Activated CD8-positive, alpha-beta memory T cell treated with anti-CD3 and anti-CD28 coated beads, Interleukin-2, amount 10 ng/mL, durations not matched to agents 7 days and 5 days (primary cell): ENCODE data around the gene ARPC2. TPM values are rescaled to one million over a fixed set of nuclear protein-coding genes. Genes with fewer than 3 reads are reported as not detected.
A peak's percentile ranks its signal among the peaks of the same experiment; 100 is the strongest.

ENCODE experiments used
- ATAC-seq: fragments of 150-1000 bp; cut with Tn5 transposase; one replicate; pipeline ENCODE4 v1.10.0; 2021; ENCODE audit warnings: moderate library complexity
- CTCF ChIA-PET: fragments of 350-600 bp; sonication (Branson Sonifier 250); formaldehyde crosslinking; loops from one replicate; lab custom pipeline; 2021; ENCODE audit warnings: antibody characterized with exemption; lab: Charles Lee
- DNase-seq: peaks from one replicate; pipeline ENCODE4 v3.0.0-alpha.2; 2020
- H3K27ac Mint-ChIP-seq: one replicate; pipeline ENCODE4 v1.8.0; 2021; ENCODE audit warnings: mild to moderate bottlenecking, mixed read lengths
- H3K27me3 Mint-ChIP-seq: one replicate; pipeline ENCODE4 v1.8.0; 2021; ENCODE audit warnings: mixed read lengths
- H3K36me3 Mint-ChIP-seq: one replicate; pipeline ENCODE4 v1.8.0; 2021; ENCODE audit warnings: mild to moderate bottlenecking, mixed read lengths
- H3K4me1 Mint-ChIP-seq: one replicate; pipeline ENCODE4 v1.8.0; 2021; ENCODE audit warnings: mixed read lengths
- H3K4me3 Mint-ChIP-seq: one replicate; pipeline ENCODE4 v1.8.0; 2021; ENCODE audit warnings: mild to moderate bottlenecking, moderate library complexity, mixed read lengths
- H3K9me3 Mint-ChIP-seq: one replicate; pipeline ENCODE4 v1.8.0; 2022; ENCODE audit warnings: low read depth, mixed read lengths
- total RNA-seq, 2 experiments: library from RNA; stranded (reverse); gene quantifications; one replicate each; pipeline ENCODE4 v1.2.3, GENCODE V29; 2021

Gene ARPC2
- total RNA-seq, 2 experiments from 2014 or later = 742 to 839 TPM

GRCh38 chr2:218238887-218239286 is 21.9 kb downstream of the ARPC2 start:
- H3K36me3 Mint-ChIP-seq = peaks cover 78% of the 10 kb centered on the region
- H3K27me3 Mint-ChIP-seq = no peaks in the 10 kb centered on the region
- DNase-seq = no peak
- CTCF ChIA-PET = no interaction called here
- H3K9me3 Mint-ChIP-seq = no peaks in the 10 kb centered on the region
- ATAC-seq = no peak
- no peak overlapping the region for H3K4me3 Mint-ChIP-seq
- H3K27ac Mint-ChIP-seq = no peak overlapping the region
- H3K4me1 Mint-ChIP-seq = peaks cover 22% of the 10 kb centered on the region

GRCh38 chr2:218244204-218244603 is 27.2 kb downstream of the ARPC2 start:
- CTCF ChIA-PET = interaction anchor here (2.0 to 3.0 kb wide), 3 partner anchors 13 to 27 kb away, joined by 6 to 16 read pairs (median 10); no protein-coding TSS in a partner anchor
- peaks cover 76% of the 10 kb centered on the region for H3K36me3 Mint-ChIP-seq
- H3K27me3 Mint-ChIP-seq = no peaks in the 10 kb centered on the region
- no peak overlapping the region for H3K27ac Mint-ChIP-seq
- H3K4me3 Mint-ChIP-seq = no peak overlapping the region
- no peak for DNase-seq
- no peaks in the 10 kb centered on the region for H3K9me3 Mint-ChIP-seq
- H3K4me1 Mint-ChIP-seq = peaks cover 26% of the 10 kb centered on the region
- ATAC-seq = no peak

- H3K36me3 Mint-ChIP-seq = peaks cover 78% of the 10 kb centered on the region
Observed at GRCh38 chr2:218244665-218245064, 27.7 kb downstream of the ARPC2 start.

GRCh38 chr2:218245214-218245613 is 28.2 kb downstream of the ARPC2 start:
- H3K4me3 Mint-ChIP-seq = no peak overlapping the region
- no peak for DNase-seq
- H3K27ac Mint-ChIP-seq = no peak overlapping the region
- CTCF ChIA-PET = interaction anchor here (1.0 to 3.0 kb wide), 5 partner anchors 12 to 37 kb away, joined by 3 to 16 read pairs (median 6); no protein-coding TSS in a partner anchor
- H3K36me3 Mint-ChIP-seq = peaks cover 78% of the 10 kb centered on the region
- ATAC-seq = no peak
- H3K9me3 Mint-ChIP-seq = no peaks in the 10 kb centered on the region
- H3K27me3 Mint-ChIP-seq = no peaks in the 10 kb centered on the region
- H3K4me1 Mint-ChIP-seq = peaks cover 28% of the 10 kb centered on the region

More at GRCh38 chr2:218244665-218245064, 27.7 kb downstream of the ARPC2 start:
- H3K9me3 Mint-ChIP-seq = no peaks in the 10 kb centered on the region
- peak overlapping the region; percentile 26 for H3K27ac Mint-ChIP-seq
- DNase-seq = no peak
- no peak for ATAC-seq
- H3K4me1 Mint-ChIP-seq = peaks cover 26% of the 10 kb centered on the region
- no peak overlapping the region for H3K4me3 Mint-ChIP-seq
- CTCF ChIA-PET = interaction anchor here (1.0 to 3.0 kb wide), 5 partner anchors 13 to 37 kb away, joined by 3 to 16 read pairs (median 6); no protein-coding TSS in a partner anchor
- no peaks in the 10 kb centered on the region for H3K27me3 Mint-ChIP-seq

GRCh38 chr2:218249691-218250090 is 32.7 kb downstream of the ARPC2 start:
- ATAC-seq = no peak
- DNase-seq = no peak
- Mint-ChIP-seq H3K27me3 (no peaks in the 10 kb centered on the region), H3K9me3 (no peaks in the 10 kb centered on the region), H3K36me3 (peaks cover 78% of the 10 kb centered on the region), H3K27ac (no peak overlapping the region), H3K4me3 (no peak overlapping the region), H3K4me1 (peaks cover 14% of the 10 kb centered on the region)
- CTCF ChIA-PET = no interaction called here

GRCh38 chr2:218252509-218253231 is 35.7 kb downstream of the ARPC2 start:
- Mint-ChIP-seq H3K9me3 (no peaks in the 10 kb centered on the region), H3K27me3 (no peaks in the 10 kb centered on the region), H3K36me3 (peaks cover 67% of the 10 kb centered on the region), H3K4me1 (peaks cover 27% of the 10 kb centered on the region), H3K27ac (peak overlapping the region; percentile 42), H3K4me3 (no peak overlapping the region)
- DNase-seq = no peak
- CTCF ChIA-PET = interaction anchor here (0.7 kb wide), 1 partner anchor 66 kb away, joined by 3 read pairs; no protein-coding TSS in a partner anchor
- ATAC-seq = no peak

- peaks cover 63% of the 10 kb centered on the region for H3K36me3 Mint-ChIP-seq
- CTCF ChIA-PET = interaction anchor here (0.7 kb wide), 2 partner anchors 67 to 105 kb away, joined by 3 read pairs; no protein-coding TSS in a partner anchor
Observed at GRCh38 chr2:218253232-218253625, 36.2 kb downstream of the ARPC2 start.

GRCh38 chr2:218255446-218255845 is 38.5 kb downstream of the ARPC2 start:
- no peak for ATAC-seq
- Mint-ChIP-seq H3K27ac (peak overlapping the region; percentile 18), H3K36me3 (peaks cover 45% of the 10 kb centered on the region), H3K9me3 (no peaks in the 10 kb centered on the region), H3K4me3 (no peak overlapping the region), H3K4me1 (peaks cover 27% of the 10 kb centered on the region), H3K27me3 (no peaks in the 10 kb centered on the region)
- CTCF ChIA-PET = interaction anchor here (1.3 to 1.6 kb wide), 3 partner anchors 14 to 70 kb away, joined by 3 to 5 read pairs (median 3); no protein-coding TSS in a partner anchor
- no peak for DNase-seq

More at GRCh38 chr2:218253232-218253625, 36.2 kb downstream of the ARPC2 start:
- no peak for DNase-seq
- Mint-ChIP-seq H3K4me1 (peaks cover 29% of the 10 kb centered on the region), H3K27me3 (no peaks in the 10 kb centered on the region), H3K9me3 (no peaks in the 10 kb centered on the region), H3K4me3 (no peak overlapping the region), H3K27ac (peak overlapping the region; percentile 42)
- ATAC-seq = no peak

GRCh38 chr2:218256612-218257350 is 39.8 kb downstream of the ARPC2 start:
- H3K27me3 Mint-ChIP-seq = no peaks in the 10 kb centered on the region
- no peaks in the 10 kb centered on the region for H3K9me3 Mint-ChIP-seq
- DNase-seq = no peak
- CTCF ChIA-PET = interaction anchor here (0.5 to 2.5 kb wide), 27 partner anchors 9 to 272 kb away, joined by 3 to 21 read pairs (median 5); partner anchors contain the start of genes AAMP, CXCR1, PNKD and TMBIM1
- peaks cover 23% of the 10 kb centered on the region for H3K4me1 Mint-ChIP-seq
- no peak for ATAC-seq
- peak overlapping the region; percentile 86 for H3K27ac Mint-ChIP-seq
- H3K4me3 Mint-ChIP-seq = no peak overlapping the region
- peaks cover 36% of the 10 kb centered on the region for H3K36me3 Mint-ChIP-seq

- Mint-ChIP-seq H3K36me3 (peaks cover 29% of the 10 kb centered on the region), H3K4me3 (peak overlapping the region; percentile 8), H3K27ac (peak overlapping the region; percentile 86), H3K4me1 (peaks cover 20% of the 10 kb centered on the region), H3K27me3 (no peaks in the 10 kb centered on the region), H3K9me3 (no peaks in the 10 kb centered on the region)
- CTCF ChIA-PET = interaction anchor here (0.5 to 2.5 kb wide), 27 partner anchors 8 to 271 kb away, joined by 3 to 21 read pairs (median 5); partner anchors contain the start of genes AAMP, CXCR1, PNKD and TMBIM1
- ATAC-seq (peak; percentile 80), DNase-seq (peak; percentile 81)
Observed at GRCh38 chr2:218257390-218257981, 40.5 kb downstream of the ARPC2 start.

GRCh38 chr2:218259099-218259961 is 42.3 kb downstream of the ARPC2 start:
- no peak for DNase-seq
- peaks cover 25% of the 10 kb centered on the region for H3K4me1 Mint-ChIP-seq
- ATAC-seq = no peak
- no peak overlapping the region for H3K4me3 Mint-ChIP-seq
- no peak overlapping the region for H3K27ac Mint-ChIP-seq
- H3K27me3 Mint-ChIP-seq = no peaks in the 10 kb centered on the region
- CTCF ChIA-PET = interaction anchor here (1.0 to 2.5 kb wide), 6 partner anchors 11 to 92 kb away, joined by 3 to 21 read pairs (median 5); partner anchors contain the start of genes AAMP, CXCR1 and PNKD
- peaks cover 20% of the 10 kb centered on the region for H3K36me3 Mint-ChIP-seq
- no peaks in the 10 kb centered on the region for H3K9me3 Mint-ChIP-seq

- Mint-ChIP-seq H3K27me3 (no peaks in the 10 kb centered on the region), H3K36me3 (peaks cover 14% of the 10 kb centered on the region), H3K4me3 (no peak overlapping the region), H3K27ac (peak overlapping the region; percentile 36), H3K4me1 (peaks cover 26% of the 10 kb centered on the region), H3K9me3 (no peaks in the 10 kb centered on the region)
- DNase-seq (no peak), ATAC-seq (no peak)
- CTCF ChIA-PET = interaction anchor here (1.3 kb wide), 1 partner anchor 75 kb away, joined by 4 read pairs; no protein-coding TSS in a partner anchor
Observed at GRCh38 chr2:218260166-218260565, 43.2 kb downstream of the ARPC2 start.
